H1 (cell line): ENCODE results near the gene TTBK1. TPM values are rescaled to one million over a fixed set of nuclear protein-coding genes. Genes with fewer than 3 reads are reported as not detected.
A peak's percentile ranks its signal among the peaks of the same experiment; 100 is the strongest.

ENCODE experiments used
- ATF3 ChIP-seq: IDR thresholded peaks from 2 replicates; pipeline ENCODE4 v1.6.1; 2011; ENCODE audit warnings: low read depth, mild to moderate bottlenecking, low read length; ENCODE audit not compliant: insufficient read depth
- BRCA1 ChIP-seq: IDR thresholded peaks from 2 replicates; pipeline ENCODE4 v1.6.1; 2012; ENCODE audit warnings: low read depth, low read length, improper control_type of control experiment
- CBX5 ChIP-seq: fragments of 300-800, 300-1000 bp; sonication (generic); IDR thresholded peaks from 2 replicates; pipeline ENCODE4 v1.7.1; 2016; ENCODE audit warnings: antibody characterized with exemption, low read length, low read depth
- CHD7 ChIP-seq: fragments of 300-600 bp; sonication (generic); IDR thresholded peaks from 2 replicates; pipeline ENCODE4 v1.7.1; 2012; ENCODE audit warnings: low read length, moderate library complexity, mild to moderate bottlenecking, inconsistent platforms; ENCODE audit not compliant: insufficient replicate concordance
- E2F6 ChIP-seq: IDR thresholded peaks from 2 replicates; pipeline ENCODE4 v1.6.1; 2012; ENCODE audit warnings: inconsistent platforms
- EZH2 ChIP-seq: fragments of 200-600 bp; sonication (generic); IDR thresholded peaks from 2 replicates; pipeline ENCODE4 v1.7.1; 2012; ENCODE audit warnings: low read depth, mild to moderate bottlenecking, moderate library complexity, low read length, inconsistent platforms; ENCODE audit not compliant: severe bottlenecking
- SIN3A ChIP-seq, 2 experiments: IDR thresholded peaks in 1 of 2; conservative IDR thresholded peaks in 1 of 2; 2 replicates each; pipeline ENCODE4 v1.6.1; 2011 to 2012; ENCODE audit warnings: low read length in 2 of 2, improper control_type of control experiment in 1 of 2, low read depth in 1 of 2, mild to moderate bottlenecking in 1 of 2
- SIX5 ChIP-seq: IDR thresholded peaks from 2 replicates; pipeline ENCODE4 v1.6.1; 2011; ENCODE audit warnings: mild to moderate bottlenecking, low read depth, low read length
- polyA plus RNA-seq, 7 experiments: library from polyadenylated mRNA; depleted of rRNA in 3 of 7; stranded (reverse) in 5 of 7; unstranded in 2 of 7; fragments of >200 nt in 5 of 7; fragments of 200-250 nt in 2 of 7; gene quantifications; 1 replicate in 5 of 7; 2 replicates in 1 of 7; 4 replicates in 1 of 7; pipeline versions ENCODE4 v1.2.1 to v1.2.3, GENCODE V29; 2011 to 2013; ENCODE audit warnings: missing spikeins in 2 of 7, mixed read lengths in 2 of 7
- total RNA-seq: library from RNA; stranded (reverse); fragmentation: NEBNext Ultra II Directional; extraction: Animal tissue kit (Norgen Biotek cat#: 25700); gene quantifications from 2 replicates; pipeline ENCODE4 v1.2.1, GENCODE V29; 2021

TTBK1 gene
- total and polyA plus RNA-seq, 2 of the 8 experiments (the other 6 are each of a cell fraction or from before 2014, with no cell fraction given) = 0.53 to 1.6 TPM

GRCh38 chr6:43246301-43247113 lies 3.2 kb downstream of the TTBK1 start (continued):
- no peak for TF ChIP-seq CHD7
- TF ChIP-seq SIN3A (conservative IDR thresholded peaks at IDR 0.05 in 1 of 2, IDR thresholded peaks at IDR 0.05 in 1 of 2; ENCODE audit: low read depth in 1 of 2, low read length in 2 of 2) = peak; percentile 47 to 79; a peak in 1 of 4 replicates
- TF ChIP-seq E2F6 = no peak
- TF ChIP-seq ATF3 = no peak
- no peak for TF ChIP-seq BRCA1
- TF ChIP-seq CBX5 = no peak
- TF ChIP-seq EZH2 = no peak
- no peak for TF ChIP-seq SIX5
